Endodermal cell (in vitro differentiated cells): ENCODE results near the gene ZNF775. TPM values are rescaled to one million over a fixed set of nuclear protein-coding genes. Genes with fewer than 3 reads are reported as not detected.

Experiments used
- DNase-seq: peaks from one replicate; pipeline ENCODE4 v3.0.0-alpha.2; 2017
- H3K27ac ChIP-seq: 2 replicates; pipeline ENCODE4 v1.5.1; 2013; ENCODE audit warnings: mild to moderate bottlenecking, low read depth, low read length, moderate library complexity
- H3K27me3 ChIP-seq: 2 replicates; pipeline ENCODE4 v1.6.1; 2013; ENCODE audit warnings: mild to moderate bottlenecking, low read length, moderate library complexity; ENCODE audit not compliant: insufficient read depth, control insufficient read depth, poor library complexity, severe bottlenecking
- H3K36me3 ChIP-seq: 2 replicates; pipeline ENCODE4 v1.7.0; 2013; ENCODE audit warnings: mild to moderate bottlenecking, low read length, moderate library complexity; ENCODE audit not compliant: control insufficient read depth, insufficient read depth
- H3K4me1 ChIP-seq: one replicate; pipeline ENCODE4 v1.7.0; 2013; ENCODE audit warnings: low read length; ENCODE audit not compliant: control insufficient read depth, insufficient read depth
- H3K4me3 ChIP-seq: 2 replicates; pipeline ENCODE4 v1.5.1; 2013; ENCODE audit warnings: mild to moderate bottlenecking, low read length, moderate library complexity
- H3K9ac ChIP-seq: 2 replicates; pipeline ENCODE4 v1.6.1; 2013; ENCODE audit warnings: mild to moderate bottlenecking, low read length, moderate library complexity; ENCODE audit not compliant: poor library complexity, severe bottlenecking; ENCODE audit errors: extremely low read depth
- H3K9me3 ChIP-seq: 2 replicates; pipeline ENCODE4 v1.6.1; 2013; ENCODE audit warnings: mild to moderate bottlenecking, low read length, moderate library complexity; ENCODE audit not compliant: control insufficient read depth
- H3K27ac Mint-ChIP-seq: 2 replicates; pipeline ENCODE4 v1.8.0; 2020; ENCODE audit warnings: mixed read lengths
- H3K27me3 Mint-ChIP-seq: 2 replicates; pipeline ENCODE4 v1.8.0; 2021; ENCODE audit warnings: mild to moderate bottlenecking, mixed read lengths; ENCODE audit not compliant: insufficient read depth
- H3K36me3 Mint-ChIP-seq: 2 replicates; pipeline ENCODE4 v1.8.0; 2020; ENCODE audit warnings: low read depth, mixed read lengths
- H3K4me1 Mint-ChIP-seq: 2 replicates; pipeline ENCODE4 v1.8.0; 2020; ENCODE audit warnings: mixed read lengths
- H3K4me3 Mint-ChIP-seq: 2 replicates; pipeline ENCODE4 v1.8.0; 2020; ENCODE audit warnings: mild to moderate bottlenecking, moderate library complexity, mixed read lengths
- H3K9me3 Mint-ChIP-seq: 2 replicates; pipeline ENCODE4 v1.8.0; 2020; ENCODE audit warnings: mild to moderate bottlenecking, mixed read lengths
- CTCF ChIP-seq: fragments of 200-600 bp; sonication (generic); conservative IDR thresholded peaks from 2 replicates; pipeline ENCODE4 v1.5.0; 2021; ENCODE audit warnings: antibody characterized with exemption, mild to moderate bottlenecking
- WGBS, 2 experiments: methylation state at CpG; one replicate each; pipeline versions ENCODE4 v1.1.5 to v1.1.7; 2013; ENCODE audit warnings: missing lambda C conversion rate in 2 of 2, mixed read lengths in 1 of 2; ENCODE audit not compliant: insufficient coverage in 1 of 2, insufficient read length in 1 of 2; 5-methylcytosine and 5-hydroxymethylcytosine counted together
- total RNA-seq, 2 donors: library from RNA; stranded (reverse); fragmentation: NEBNext Ultra II Directional in 1 of 2; extraction: Animal tissue kit (Norgen Biotek cat#: 25700) in 1 of 2; gene quantifications; 2 replicates in 1 of 2; 3 replicates in 1 of 2; pipeline ENCODE4 v1.2.1, GENCODE V29; 2021

Gene ZNF775
- total RNA-seq, 2 donors from 2014 or later = 10.0 to 11.3 TPM

- WGBS, 2 experiments = 96 to 97% methylated on average over 89 to 91 of the region's 91 CpGs
- peak; percentile 48 for DNase-seq
- Mint-ChIP-seq H3K36me3 (peaks cover 12% of the 10 kb centered on the region), H3K4me3 (no peak overlapping the region), H3K27me3 (no peaks in the 10 kb centered on the region), H3K4me1 (peaks cover 34% of the 10 kb centered on the region), H3K9me3 (no peaks in the 10 kb centered on the region), H3K27ac (no peak overlapping the region)
- Histone ChIP-seq H3K27me3 (no peaks in the 10 kb centered on the region), H3K4me3 (no peak overlapping the region), H3K4me1 (peaks cover 20% of the 10 kb centered on the region), H3K36me3 (peaks cover 4% of the 10 kb centered on the region), H3K9ac (no peak overlapping the region), H3K9me3 (no peaks in the 10 kb centered on the region), H3K27ac (no peak overlapping the region)
- TF ChIP-seq CTCF = no peak
These were observed 18.4 kb downstream of the ZNF775 start for GRCh38 chr7:150397346-150398107.

GRCh38 chr7:150398108-150398964, 19.2 kb downstream of the ZNF775 start:
- no peak overlapping the region for H3K27ac Mint-ChIP-seq
- no peak overlapping the region for H3K4me3 ChIP-seq
- no peaks in the 10 kb centered on the region for H3K9me3 ChIP-seq
- H3K4me1 ChIP-seq = peaks cover 20% of the 10 kb centered on the region
- H3K4me3 Mint-ChIP-seq = no peak overlapping the region
- no peak overlapping the region for H3K9ac ChIP-seq
- H3K4me1 Mint-ChIP-seq = peaks cover 36% of the 10 kb centered on the region
- H3K36me3 Mint-ChIP-seq = peaks cover 12% of the 10 kb centered on the region
- 93 to 98% methylated on average over 16 to 27 of the region's 27 CpGs for WGBS, 2 experiments
- H3K36me3 ChIP-seq = peaks cover 4% of the 10 kb centered on the region
- H3K9me3 Mint-ChIP-seq = no peaks in the 10 kb centered on the region
- no peaks in the 10 kb centered on the region for H3K27me3 Mint-ChIP-seq
- TF ChIP-seq CTCF = no peak
- H3K27me3 ChIP-seq = no peaks in the 10 kb centered on the region
- DNase-seq = peak; percentile 41
- no peak overlapping the region for H3K27ac ChIP-seq

- Histone ChIP-seq H3K9me3 (no peaks in the 10 kb centered on the region), H3K36me3 (peaks cover 4% of the 10 kb centered on the region), H3K9ac (no peak overlapping the region), H3K27ac (no peak overlapping the region), H3K4me3 (no peak overlapping the region), H3K27me3 (no peaks in the 10 kb centered on the region), H3K4me1 (peaks cover 20% of the 10 kb centered on the region)
- no peaks in the 10 kb centered on the region for H3K27me3 Mint-ChIP-seq
- no peak for TF ChIP-seq CTCF
- DNase-seq = peak; percentile 33
- H3K4me3 Mint-ChIP-seq = no peak overlapping the region
- no peak overlapping the region for H3K27ac Mint-ChIP-seq
- H3K36me3 Mint-ChIP-seq = peaks cover 12% of the 10 kb centered on the region
- WGBS, 2 experiments = 67 to 86% methylated on average over 1 to 2 of the region's 2 CpGs
- no peaks in the 10 kb centered on the region for H3K9me3 Mint-ChIP-seq
- H3K4me1 Mint-ChIP-seq = peaks cover 37% of the 10 kb centered on the region
These were observed 19.8 kb downstream of the ZNF775 start for GRCh38 chr7:150398965-150399320.
